Measurements from ENCODE around the gene KCND2. TPM values are rescaled to one million over a fixed set of nuclear protein-coding genes. Genes with fewer than 3 reads are reported as not detected.

The KCND2 gene
- total and polyA plus RNA-seq, 7 donors, result 0.04 to 2.7 (median 0.15) TPM

DNA sequence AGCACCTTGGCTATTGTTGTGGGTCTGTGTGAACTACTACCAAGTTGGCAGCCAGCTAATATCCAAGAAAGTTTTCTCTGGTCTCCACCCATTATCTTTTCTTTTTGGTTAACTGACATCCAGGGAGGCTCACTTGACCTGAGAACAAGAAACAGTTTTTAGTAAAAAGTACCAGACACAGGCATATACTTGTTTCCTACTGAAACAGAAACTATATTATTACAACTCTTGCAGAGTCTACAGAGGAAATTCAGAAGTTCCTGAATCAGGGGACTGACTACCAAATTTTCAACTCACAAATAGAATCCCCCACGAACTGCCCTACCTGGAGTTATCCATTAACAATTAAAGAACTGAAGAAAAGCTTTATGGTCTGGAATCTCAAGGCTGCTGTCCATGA lies 168.9 kb downstream of the KCND2 start:
- intact Hi-C loops (cut with DNase I), result no loop called here
- DNase-seq, result no peak
- ATAC-seq, result no peak

DNA sequence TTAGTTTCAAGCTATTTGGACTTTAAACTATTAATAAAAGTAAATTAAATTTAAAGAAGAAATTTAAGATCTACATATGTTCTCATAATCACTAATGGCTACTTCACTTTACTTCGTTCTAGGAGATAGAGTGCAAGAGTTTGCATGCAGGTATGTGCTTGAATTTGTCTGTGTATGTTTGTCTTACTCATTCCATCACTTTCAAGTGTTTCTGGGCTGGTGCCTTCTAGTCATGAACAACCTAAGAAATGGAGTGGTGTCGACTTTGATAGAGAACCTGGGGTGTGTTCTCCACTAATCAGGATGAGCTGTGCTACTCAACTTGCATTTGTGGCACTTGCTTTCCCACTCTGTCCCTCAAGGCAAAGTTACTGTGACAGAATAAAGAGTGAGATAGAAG lies 169.9 kb downstream of the KCND2 start:
- ATAC-seq (no peak), DNase-seq (no peak)
- Histone ChIP-seq H3K36me3 (ENCODE audit: insufficient read depth in 1 of 2, low read depth in 1 of 2) (no peaks in the 10 kb centered on the region), H3K4me3 (no peak overlapping the region), H3K27me3 (ENCODE audit: insufficient read depth in 3 of 3, low read length in 2 of 3) (no peaks in the 10 kb centered on the region), H3K4me1 (no peaks in the 10 kb centered on the region), H3K9me3 (no peaks in the 10 kb centered on the region), H3K27ac (no peak overlapping the region)
- intact Hi-C loops (cut with DNase I), result no loop called here
- 71 to 77% (median 76%) methylated on average over 2 of the region's 2 CpGs for WGBS, 3 donors
- TF ChIP-seq, protein P1, sequence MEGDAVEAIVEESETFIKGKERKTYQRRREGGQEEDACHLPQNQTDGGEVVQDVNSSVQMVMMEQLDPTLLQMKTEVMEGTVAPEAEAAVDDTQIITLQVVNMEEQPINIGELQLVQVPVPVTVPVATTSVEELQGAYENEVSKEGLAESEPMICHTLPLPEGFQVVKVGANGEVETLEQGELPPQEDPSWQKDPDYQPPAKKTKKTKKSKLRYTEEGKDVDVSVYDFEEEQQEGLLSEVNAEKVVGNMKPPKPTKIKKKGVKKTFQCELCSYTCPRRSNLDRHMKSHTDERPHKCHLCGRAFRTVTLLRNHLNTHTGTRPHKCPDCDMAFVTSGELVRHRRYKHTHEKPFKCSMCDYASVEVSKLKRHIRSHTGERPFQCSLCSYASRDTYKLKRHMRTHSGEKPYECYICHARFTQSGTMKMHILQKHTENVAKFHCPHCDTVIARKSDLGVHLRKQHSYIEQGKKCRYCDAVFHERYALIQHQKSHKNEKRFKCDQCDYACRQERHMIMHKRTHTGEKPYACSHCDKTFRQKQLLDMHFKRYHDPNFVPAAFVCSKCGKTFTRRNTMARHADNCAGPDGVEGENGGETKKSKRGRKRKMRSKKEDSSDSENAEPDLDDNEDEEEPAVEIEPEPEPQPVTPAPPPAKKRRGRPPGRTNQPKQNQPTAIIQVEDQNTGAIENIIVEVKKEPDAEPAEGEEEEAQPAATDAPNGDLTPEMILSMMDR (IDR thresholded peaks at IDR 0.05), result no peak

More for the DNA sequence above, 168.9 kb downstream of the KCND2 start:
- Histone ChIP-seq H3K27me3 (ENCODE audit: insufficient read depth in 3 of 3, low read length in 2 of 3) (no peaks in the 10 kb centered on the region), H3K27ac (no peak overlapping the region), H3K9me3 (no peaks in the 10 kb centered on the region), H3K4me3 (no peak overlapping the region), H3K4me1 (no peaks in the 10 kb centered on the region), H3K36me3 (ENCODE audit: insufficient read depth in 1 of 2, low read depth in 1 of 2) (no peaks in the 10 kb centered on the region)
- TF ChIP-seq, protein P1 (IDR thresholded peaks at IDR 0.05), result no peak
- 38 to 51% (median 41%) methylated on average over 1 of the region's 1 CpG for WGBS, 3 donors

DNA sequence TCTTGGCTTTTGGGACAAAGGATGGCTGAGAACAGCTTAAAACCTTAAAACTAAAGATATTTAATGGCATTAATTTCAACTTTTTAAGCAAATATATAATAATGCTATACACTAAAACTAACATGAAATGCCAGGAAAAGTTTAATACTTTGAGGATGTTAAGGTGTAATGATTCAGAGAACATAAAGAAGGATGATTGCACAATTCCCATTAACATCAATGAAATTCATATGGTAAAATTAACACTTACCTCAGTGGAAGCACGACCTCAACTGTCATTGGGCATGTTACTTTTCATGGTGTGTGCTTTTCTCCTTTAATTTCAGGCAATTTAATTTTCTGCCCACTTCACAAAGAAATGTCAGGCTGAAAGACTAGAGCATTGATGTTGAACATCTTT lies 171.7 kb downstream of the KCND2 start:
- no peaks in the 10 kb centered on the region for H3K4me1 ChIP-seq
- TF ChIP-seq, protein P1 (IDR thresholded peaks at IDR 0.05), result no peak
- ATAC-seq (no peak), DNase-seq (no peak)
- no peaks in the 10 kb centered on the region for H3K36me3 ChIP-seq (ENCODE audit: insufficient read depth in 1 of 2, low read depth in 1 of 2)
- H3K27ac ChIP-seq, result no peak overlapping the region
- H3K27me3 ChIP-seq (ENCODE audit: insufficient read depth in 3 of 3, low read length in 2 of 3), result no peaks in the 10 kb centered on the region
- intact Hi-C loops (cut with DNase I), result no loop called here
- no peaks in the 10 kb centered on the region for H3K9me3 ChIP-seq
- H3K4me3 ChIP-seq, result no peak overlapping the region
- WGBS, 3 donors, result 52 to 61% (median 60%) methylated on average over 1 of the region's 1 CpG

DNA sequence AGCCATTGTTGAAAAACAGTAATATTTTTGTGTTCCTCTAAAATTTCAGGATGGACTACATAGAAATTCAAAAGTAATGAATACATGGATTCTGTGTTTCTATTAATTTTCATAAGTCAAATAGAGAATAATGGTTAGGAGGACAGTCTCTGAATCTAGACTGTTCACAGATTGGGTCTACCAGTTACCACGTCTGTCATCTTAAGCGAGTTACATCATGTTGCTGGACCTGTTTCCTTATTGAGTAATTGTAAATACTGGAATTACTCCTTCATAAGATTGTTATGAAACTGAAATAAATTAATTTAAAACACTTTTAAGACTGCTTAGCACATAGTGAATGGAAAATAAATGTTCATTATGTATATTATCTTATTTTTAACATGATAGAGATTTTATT lies 172.3 kb downstream of the KCND2 start:
- TF ChIP-seq, protein P1 (IDR thresholded peaks at IDR 0.05), result no peak
- ATAC-seq (no peak), DNase-seq (no peak)
- 77 to 88% (median 83%) methylated on average over 2 of the region's 2 CpGs for WGBS, 3 donors
- no peaks in the 10 kb centered on the region for H3K9me3 ChIP-seq
- no peak overlapping the region for H3K27ac ChIP-seq
- H3K27me3 ChIP-seq (ENCODE audit: insufficient read depth in 3 of 3, low read length in 2 of 3), result no peaks in the 10 kb centered on the region
- intact Hi-C loops (cut with DNase I), result no loop called here
- H3K4me1 ChIP-seq, result no peaks in the 10 kb centered on the region
- H3K4me3 ChIP-seq, result no peak overlapping the region
- no peaks in the 10 kb centered on the region for H3K36me3 ChIP-seq (ENCODE audit: insufficient read depth in 1 of 2, low read depth in 1 of 2)

DNA sequence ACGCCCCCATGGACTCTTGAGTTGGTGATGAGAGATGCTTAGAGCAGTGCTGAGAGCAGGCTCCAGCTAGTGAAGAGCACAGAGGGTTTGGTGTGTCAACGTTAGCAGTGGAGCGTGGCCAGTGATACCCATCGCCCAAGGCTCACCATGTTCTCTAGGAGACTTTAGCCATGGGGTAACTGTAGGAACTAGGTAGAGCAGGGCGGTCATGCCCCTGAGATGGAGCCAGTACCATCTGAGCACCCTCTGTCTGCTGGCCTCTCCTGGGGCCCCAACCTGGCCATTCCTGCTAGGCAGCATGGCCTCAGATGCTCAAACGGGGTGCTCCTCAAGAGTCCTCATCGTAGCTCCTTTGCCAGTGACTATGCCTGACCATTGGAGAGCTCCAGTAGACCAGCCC lies 179.7 kb downstream of the KCND2 start:
- H3K9me3 ChIP-seq, result peaks cover 8% of the 10 kb centered on the region
- TF ChIP-seq, protein P1 (IDR thresholded peaks at IDR 0.05), result no peak
- H3K27ac ChIP-seq, result no peak overlapping the region
- H3K4me3 ChIP-seq, result no peak overlapping the region
- intact Hi-C loops (cut with DNase I), result no loop called here
- DNase-seq (no peak), ATAC-seq (no peak)
- H3K36me3 ChIP-seq (ENCODE audit: insufficient read depth in 1 of 2, low read depth in 1 of 2), result no peaks in the 10 kb centered on the region
- H3K27me3 ChIP-seq (ENCODE audit: insufficient read depth in 3 of 3, low read length in 2 of 3), result no peaks in the 10 kb centered on the region
- no peaks in the 10 kb centered on the region for H3K4me1 ChIP-seq
- 85 to 90% (median 86%) methylated on average over 7 of the region's 7 CpGs for WGBS, 3 donors
